ENCODE measurements around the gene MAPT. TPM values are rescaled to one million over a fixed set of nuclear protein-coding genes. Genes with fewer than 3 reads are reported as not detected.

MAPT gene
- total and polyA plus RNA-seq, 2 of the 4 experiments (the other 2 are of a cell fraction) = 0.18 to 0.19 TPM

- DNase-seq (no peak), ATAC-seq (ENCODE audit: low read depth) (no peak)
- no peak overlapping the region for H4K91ac ChIP-seq (ENCODE audit: insufficient read depth, low read depth, low read length)
- no peak overlapping the region for H3K9ac ChIP-seq (ENCODE audit: low read depth, low read length)
- intact Hi-C loops (cut with micrococcal nuclease) (no loop called here), in situ Hi-C loops (cut with MboI; ENCODE audit: low sequenced_read_pairs) (no loop called here), dilution Hi-C loops (cut with HindIII; ENCODE audit: low sequenced_read_pairs, unreplicated experiment) (no loop called here)
- no peak overlapping the region for H2AK5ac ChIP-seq (ENCODE audit: low read depth, low read length)
- peaks cover 10% of the 10 kb centered on the region for H4K20me1 ChIP-seq (ENCODE audit: insufficient read depth, low read length)
- BruUV-seq (replicated peaks) = no TSS peak
- H3K23ac ChIP-seq (ENCODE audit: low read depth, low read length) = no peak overlapping the region
- peaks cover 63% of the 10 kb centered on the region for H3K36me3 ChIP-seq (ENCODE audit: control insufficient read depth, insufficient read depth, low read length)
- H3K27me3 ChIP-seq (ENCODE audit: control insufficient read depth, insufficient read depth, low read length) = no peaks in the 10 kb centered on the region
- POLR2A ChIA-PET (ENCODE audit: unreplicated experiment) = no interaction called here
- H3K4ac ChIP-seq (ENCODE audit: low read depth, low read length) = no peak overlapping the region
- H3K4me3 ChIP-seq (ENCODE audit: insufficient read depth, low read depth, low read length) = no peak overlapping the region
- H4K5ac ChIP-seq (ENCODE audit: low read depth, low read length) = no peak overlapping the region
- no peak overlapping the region for H2BK15ac ChIP-seq (ENCODE audit: low read depth, low read length)
- CTCF ChIA-PET = interaction anchor here (1.1 kb wide), 1 partner anchor 11 kb away, joined by 3 read pairs; no protein-coding TSS in a partner anchor
- WGBS, 2 experiments (ENCODE audit: extremely low coverage in 2 of 2, insufficient read length in 1 of 2) = no CpG with 5 or more reads among the region's 3 CpGs
- H2BK120ac ChIP-seq (ENCODE audit: low read depth, low read length) = no peak overlapping the region
- no peak for TF ChIP-seq CTCF (conservative IDR thresholded peaks at IDR 0.05; ENCODE audit: low read depth, low read length)
- no peak for TF ChIP-seq POLR2A (IDR thresholded peaks at IDR 0.05; ENCODE audit: low read depth, low read length)
- TF ChIP-seq RCOR1 (IDR thresholded peaks at IDR 0.05; ENCODE audit: insufficient replicate concordance, low read length) = no peak
- no peak for TF ChIP-seq ELK1 (IDR thresholded peaks at IDR 0.05; ENCODE audit: borderline replicate concordance, low read depth, low read length)
- TF ChIP-seq CHD1 (IDR thresholded peaks at IDR 0.05; ENCODE audit: low read depth, low read length) = no peak
- TF ChIP-seq USF2 (IDR thresholded peaks at IDR 0.05; ENCODE audit: low read depth, low read length) = no peak
- TF ChIP-seq BHLHE40 (IDR thresholded peaks at IDR 0.05; ENCODE audit: low read depth, low read length) = no peak
- TF ChIP-seq RAD21 (IDR thresholded peaks at IDR 0.05; ENCODE audit: low read length) = no peak
- no peak for TF ChIP-seq RFX5 (IDR thresholded peaks at IDR 0.05; ENCODE audit: low read depth, low read length)
- no peak for TF ChIP-seq FOS (IDR thresholded peaks at IDR 0.05; ENCODE audit: low read depth, low read length)
- no peak for TF ChIP-seq CEBPB (IDR thresholded peaks at IDR 0.05; ENCODE audit: low read depth, low read length)
- TF ChIP-seq SMC3 (IDR thresholded peaks at IDR 0.05; ENCODE audit: low read depth, low read length) = no peak
- no peak for TF ChIP-seq MAFK (IDR thresholded peaks at IDR 0.05; ENCODE audit: low read depth, low read length)
- no peak for TF ChIP-seq NFE2L2 (IDR thresholded peaks at IDR 0.05; ENCODE audit: low read depth, low read length)
- TF ChIP-seq MXI1 (IDR thresholded peaks at IDR 0.05; ENCODE audit: borderline replicate concordance, low read depth, low read length) = no peak
- no peak overlapping the region for H4K8ac ChIP-seq (ENCODE audit: low read depth in 2 of 2, low read length in 2 of 2)
- no peak overlapping the region for H2AFZ ChIP-seq (replicated peaks; ENCODE audit: low read length, poor library complexity)
- peaks cover 14% of the 10 kb centered on the region; the same call in 1 of the 2 replicates for H3K9me1 ChIP-seq (ENCODE audit: insufficient read depth, low read length)
- no peak overlapping the region for H3K56ac ChIP-seq (ENCODE audit: extremely low read depth, insufficient read depth, low read length)
- no peak overlapping the region for H2BK20ac ChIP-seq (ENCODE audit: low read depth, low read length)
- no peak overlapping the region for H2AK9ac ChIP-seq (replicated peaks; ENCODE audit: low read depth, low read length, poor library complexity)
- no peak overlapping the region for H3K14ac ChIP-seq (replicated peaks; ENCODE audit: low read depth, low read length)
- no peaks in the 10 kb centered on the region for H3K4me1 ChIP-seq (ENCODE audit: control insufficient read depth, insufficient read depth, low read length)
- H2BK5ac ChIP-seq (ENCODE audit: low read depth, low read length, poor library complexity, severe bottlenecking) = no peak overlapping the region
- no peak overlapping the region for H3K18ac ChIP-seq (ENCODE audit: low read depth, low read length)
- H3K79me1 ChIP-seq (ENCODE audit: low read depth in 1 of 2, low read length in 2 of 2) = peaks cover 13 to 32% of the 10 kb centered on the region in 2 experiments
- no peak overlapping the region for H3K4me2 ChIP-seq (ENCODE audit: low read depth, low read length)
- H3K27ac ChIP-seq (ENCODE audit: insufficient read depth, low read length) = no peak overlapping the region
- no peaks in the 10 kb centered on the region for H3K9me3 ChIP-seq (ENCODE audit: control insufficient read depth, insufficient read depth, low read length)
These were observed 139.0 kb downstream of the MAPT start for GRCh38 chr17:46033392-46033791.

Data from IMR-90 (cell line).